ENCODE measurements around the gene DMC1.
"Not testable (repeated sequence)": the region's sequence is repeated elsewhere in the genome, so short reads cannot be mapped to it uniquely, and the experiment has no call there.

Gene DMC1

GRCh38 chr22:38601221-38601764 is 31.3 kb upstream of the DMC1 start:
- Histone ChIP-seq H3K36me3 (ENCODE audit: control insufficient read depth, insufficient read depth, low read length) (no peaks in the 10 kb centered on the region), H3K27me3 (ENCODE audit: control insufficient read depth, insufficient read depth, low read length) (no peaks in the 10 kb centered on the region), H3K4me1 (ENCODE audit: control insufficient read depth, insufficient read depth, low read length) (no peaks in the 10 kb centered on the region), H3K9ac (ENCODE audit: low read length) (no peak overlapping the region), H3K4me3 (ENCODE audit: low read length) (no peak overlapping the region), H3K27ac (ENCODE audit: low read depth, low read length) (no peak overlapping the region)

GRCh38 chr22:38599466-38599865 is 29.5 kb upstream of the DMC1 start:
- no peak overlapping the region for H3K4me3 ChIP-seq (ENCODE audit: low read length)
- no peaks in the 10 kb centered on the region for H3K4me1 ChIP-seq (ENCODE audit: control insufficient read depth, insufficient read depth, low read length)
- H3K9ac ChIP-seq (ENCODE audit: low read length), result no peak overlapping the region
- H3K36me3 ChIP-seq (ENCODE audit: control insufficient read depth, insufficient read depth, low read length), result no peaks in the 10 kb centered on the region
- H3K27me3 ChIP-seq (ENCODE audit: control insufficient read depth, insufficient read depth, low read length), result no peaks in the 10 kb centered on the region
- H3K27ac ChIP-seq (ENCODE audit: low read depth, low read length), result no peak overlapping the region

- H3K4me1 ChIP-seq (ENCODE audit: control insufficient read depth, insufficient read depth, low read length); H3K4me3 ChIP-seq (ENCODE audit: low read length); H3K27ac ChIP-seq (ENCODE audit: low read depth, low read length); H3K27me3 ChIP-seq (ENCODE audit: control insufficient read depth, insufficient read depth, low read length); H3K36me3 ChIP-seq (ENCODE audit: control insufficient read depth, insufficient read depth, low read length); H3K9ac ChIP-seq (ENCODE audit: low read length): not testable (repeated sequence)
Observed at GRCh38 chr22:38582923-38583322, 12.9 kb upstream of the DMC1 start.

GRCh38 chr22:38578505-38578904 is 8.5 kb upstream of the DMC1 start:
- H3K27me3 ChIP-seq (ENCODE audit: control insufficient read depth, insufficient read depth, low read length), result no peaks in the 10 kb centered on the region
- H3K9ac ChIP-seq (ENCODE audit: low read length), result no peak overlapping the region
- H3K4me1 ChIP-seq (ENCODE audit: control insufficient read depth, insufficient read depth, low read length), result no peaks in the 10 kb centered on the region
- H3K4me3 ChIP-seq (ENCODE audit: low read length), result no peak overlapping the region
- H3K36me3 ChIP-seq (ENCODE audit: control insufficient read depth, insufficient read depth, low read length), result no peaks in the 10 kb centered on the region
- no peak overlapping the region for H3K27ac ChIP-seq (ENCODE audit: low read depth, low read length)

GRCh38 chr22:38572065-38572464 is 2.1 kb upstream of the DMC1 start:
- H3K27me3 ChIP-seq (ENCODE audit: control insufficient read depth, insufficient read depth, low read length), result no peaks in the 10 kb centered on the region
- H3K4me1 ChIP-seq (ENCODE audit: control insufficient read depth, insufficient read depth, low read length), result peaks cover 10% of the 10 kb centered on the region
- H3K36me3 ChIP-seq (ENCODE audit: control insufficient read depth, insufficient read depth, low read length), result no peaks in the 10 kb centered on the region
- no peak overlapping the region for H3K4me3 ChIP-seq (ENCODE audit: low read length)
- no peak overlapping the region for H3K9ac ChIP-seq (ENCODE audit: low read length)
- no peak overlapping the region for H3K27ac ChIP-seq (ENCODE audit: low read depth, low read length)

- Histone ChIP-seq H3K4me1 (ENCODE audit: control insufficient read depth, insufficient read depth, low read length) (peaks cover 10% of the 10 kb centered on the region), H3K4me3 (ENCODE audit: low read length) (peak overlapping the region; percentile 78), H3K27ac (ENCODE audit: low read depth, low read length) (peak overlapping the region; percentile 73), H3K36me3 (ENCODE audit: control insufficient read depth, insufficient read depth, low read length) (no peaks in the 10 kb centered on the region), H3K9ac (ENCODE audit: low read length) (peak overlapping the region; percentile 70), H3K27me3 (ENCODE audit: control insufficient read depth, insufficient read depth, low read length) (no peaks in the 10 kb centered on the region)
Observed at GRCh38 chr22:38570779-38571364, 889 bp upstream of the DMC1 start.

- no peaks in the 10 kb centered on the region for H3K27me3 ChIP-seq (ENCODE audit: control insufficient read depth, insufficient read depth, low read length)
- H3K4me1 ChIP-seq (ENCODE audit: control insufficient read depth, insufficient read depth, low read length), result peaks cover 10% of the 10 kb centered on the region
- H3K27ac ChIP-seq (ENCODE audit: low read depth, low read length), result peak overlapping the region; percentile 76
- peak overlapping the region; percentile 66 for H3K9ac ChIP-seq (ENCODE audit: low read length)
- H3K4me3 ChIP-seq (ENCODE audit: low read length), result peak overlapping the region; percentile 81
- H3K36me3 ChIP-seq (ENCODE audit: control insufficient read depth, insufficient read depth, low read length), result no peaks in the 10 kb centered on the region
Observed at GRCh38 chr22:38569181-38569971, 607 bp downstream of the DMC1 start.

GRCh38 chr22:38567531-38568285 is 2.3 kb downstream of the DMC1 start:
- Histone ChIP-seq H3K9ac (ENCODE audit: low read length) (no peak overlapping the region), H3K36me3 (ENCODE audit: control insufficient read depth, insufficient read depth, low read length) (no peaks in the 10 kb centered on the region), H3K4me1 (ENCODE audit: control insufficient read depth, insufficient read depth, low read length) (peaks cover 10% of the 10 kb centered on the region), H3K27ac (ENCODE audit: low read depth, low read length) (no peak overlapping the region), H3K4me3 (ENCODE audit: low read length) (no peak overlapping the region), H3K27me3 (ENCODE audit: control insufficient read depth, insufficient read depth, low read length) (no peaks in the 10 kb centered on the region)

- no peak overlapping the region for H3K27ac ChIP-seq (ENCODE audit: low read depth, low read length)
Observed at GRCh38 chr22:38566726-38567504, 3.1 kb downstream of the DMC1 start.

GRCh38 chr22:38565441-38565840 is 4.5 kb downstream of the DMC1 start:
- H3K9ac ChIP-seq (ENCODE audit: low read length), result no peak overlapping the region
- no peaks in the 10 kb centered on the region for H3K36me3 ChIP-seq (ENCODE audit: control insufficient read depth, insufficient read depth, low read length)
- no peaks in the 10 kb centered on the region for H3K27me3 ChIP-seq (ENCODE audit: control insufficient read depth, insufficient read depth, low read length)
- H3K4me1 ChIP-seq (ENCODE audit: control insufficient read depth, insufficient read depth, low read length), result peaks cover 4% of the 10 kb centered on the region
- H3K4me3 ChIP-seq (ENCODE audit: low read length), result no peak overlapping the region
- H3K27ac ChIP-seq (ENCODE audit: low read depth, low read length), result no peak overlapping the region

More at GRCh38 chr22:38566726-38567504, 3.1 kb downstream of the DMC1 start:
- Histone ChIP-seq H3K27me3 (ENCODE audit: control insufficient read depth, insufficient read depth, low read length) (no peaks in the 10 kb centered on the region), H3K9ac (ENCODE audit: low read length) (no peak overlapping the region), H3K4me1 (ENCODE audit: control insufficient read depth, insufficient read depth, low read length) (peaks cover 10% of the 10 kb centered on the region), H3K4me3 (ENCODE audit: low read length) (no peak overlapping the region), H3K36me3 (ENCODE audit: control insufficient read depth, insufficient read depth, low read length) (no peaks in the 10 kb centered on the region)

GRCh38 chr22:38564669-38565068 is 5.3 kb downstream of the DMC1 start:
- Histone ChIP-seq H3K36me3 (ENCODE audit: control insufficient read depth, insufficient read depth, low read length) (no peaks in the 10 kb centered on the region), H3K4me3 (ENCODE audit: low read length) (no peak overlapping the region), H3K27me3 (ENCODE audit: control insufficient read depth, insufficient read depth, low read length) (no peaks in the 10 kb centered on the region), H3K9ac (ENCODE audit: low read length) (no peak overlapping the region), H3K4me1 (ENCODE audit: control insufficient read depth, insufficient read depth, low read length) (peaks cover 1% of the 10 kb centered on the region), H3K27ac (ENCODE audit: low read depth, low read length) (no peak overlapping the region)

- no peak overlapping the region for H3K4me3 ChIP-seq (ENCODE audit: low read length)
- H3K4me1 ChIP-seq (ENCODE audit: control insufficient read depth, insufficient read depth, low read length), result no peaks in the 10 kb centered on the region
- H3K36me3 ChIP-seq (ENCODE audit: control insufficient read depth, insufficient read depth, low read length), result no peaks in the 10 kb centered on the region
- H3K27ac ChIP-seq (ENCODE audit: low read depth, low read length), result no peak overlapping the region
- no peak overlapping the region for H3K9ac ChIP-seq (ENCODE audit: low read length)
- H3K27me3 ChIP-seq (ENCODE audit: control insufficient read depth, insufficient read depth, low read length), result no peaks in the 10 kb centered on the region
Observed at GRCh38 chr22:38554281-38554680, 15.7 kb downstream of the DMC1 start.

Data from rectal smooth muscle tissue (tissue), 1 donor.